ENCODE measurements around the gene LENG9.

LENG9 gene

DNA sequence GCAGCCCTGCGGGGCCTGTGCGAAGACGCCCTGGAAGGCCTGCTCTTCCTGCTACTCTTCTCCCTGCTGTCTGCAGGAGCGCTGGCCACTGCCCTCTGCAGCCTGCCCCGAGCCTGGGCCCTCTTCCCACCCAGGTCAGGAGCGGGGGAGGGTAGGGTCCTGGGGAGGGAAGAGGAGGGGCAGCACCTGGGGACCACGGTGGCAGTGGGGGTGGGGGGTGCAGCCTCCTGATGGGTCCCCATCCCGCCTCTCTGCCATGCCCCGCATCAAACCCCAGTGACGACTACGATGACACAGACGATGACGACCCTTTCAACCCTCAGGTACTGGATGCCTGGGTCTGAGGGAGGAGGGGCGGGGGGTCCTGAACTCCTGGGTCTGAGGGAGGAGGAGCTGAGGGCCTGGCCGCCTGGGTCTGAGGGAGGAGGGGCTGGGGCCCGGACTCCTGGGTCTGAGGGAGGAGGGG is 28.0 kb downstream of the LENG9 start:
- no peak for DNase-seq

- DNase-seq = no peak
Observed at GRCh38 chr19:54434873-54435214, 28.7 kb downstream of the LENG9 start.

DNA sequence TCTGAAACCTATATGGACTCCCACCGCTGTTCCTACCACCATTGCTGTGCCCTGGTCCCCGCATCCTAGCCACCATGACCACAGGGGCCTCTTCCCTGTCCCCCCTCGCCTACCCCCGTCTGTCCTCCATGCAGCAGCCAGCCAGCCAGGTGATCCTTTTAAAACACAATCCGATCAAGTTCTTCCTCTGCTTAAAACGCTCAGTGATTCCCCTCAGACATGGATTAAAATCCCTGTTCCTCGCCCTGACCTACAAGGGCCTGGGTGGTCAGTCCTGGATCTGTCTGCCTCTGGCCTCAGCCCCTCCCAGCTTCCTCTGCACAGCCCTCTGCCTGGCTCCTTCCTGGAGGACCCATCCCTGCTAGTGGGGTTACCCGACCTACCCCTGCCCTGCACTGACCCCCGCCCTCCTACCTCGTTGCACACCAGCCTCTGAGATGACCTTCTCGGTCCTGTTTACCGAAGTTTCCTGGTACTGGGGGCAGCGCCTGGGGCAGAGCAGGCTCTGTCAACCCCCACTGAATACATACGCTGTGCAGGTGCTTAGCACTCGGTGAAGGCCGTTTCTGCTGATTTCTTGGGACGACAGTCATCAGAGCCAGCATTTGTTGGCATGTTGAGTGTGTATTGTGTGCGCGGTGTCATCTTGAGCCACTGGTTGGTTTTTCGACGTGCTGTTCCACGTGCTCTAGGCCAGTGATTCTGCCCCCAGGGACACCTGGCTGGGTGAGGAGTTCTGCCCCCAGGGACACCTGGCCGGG is 29.3 kb downstream of the LENG9 start:
- peak; percentile 57 for DNase-seq

GRCh38 chr19:54433697-54434096 is 29.9 kb downstream of the LENG9 start:
- DNase-seq = no peak

- DNase-seq = no peak
Observed at GRCh38 chr19:54432144-54432738, 31.3 kb downstream of the LENG9 start.

DNA sequence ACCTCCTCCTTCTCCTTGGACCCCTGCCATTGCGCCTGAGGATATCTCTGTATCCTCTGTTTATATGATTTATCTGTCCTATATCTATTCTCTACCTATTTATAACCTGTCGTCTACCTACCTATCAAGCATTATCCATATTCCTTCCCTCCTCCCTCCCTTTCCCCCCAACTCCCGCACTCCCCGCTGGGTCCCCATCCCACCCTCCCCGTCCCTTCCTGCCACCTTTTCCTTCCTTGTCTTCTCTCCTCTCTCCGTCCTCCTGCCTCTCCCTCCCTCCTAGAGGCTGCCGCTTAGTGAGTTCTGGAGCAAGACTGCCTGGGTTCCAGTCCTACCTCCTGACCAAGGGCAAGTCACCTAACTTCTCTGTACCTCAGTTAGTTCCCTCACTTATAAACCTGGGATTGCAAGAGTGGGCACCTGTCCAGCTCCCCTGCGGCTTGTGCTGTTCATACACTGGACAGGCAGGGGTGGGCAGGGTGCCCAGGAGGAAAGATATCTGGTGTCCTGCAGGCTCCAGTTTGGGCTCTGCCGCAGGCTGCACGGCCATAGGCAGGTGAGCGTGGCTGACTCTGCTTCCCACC is 32.2 kb downstream of the LENG9 start:
- DNase-seq = no peak

DNA sequence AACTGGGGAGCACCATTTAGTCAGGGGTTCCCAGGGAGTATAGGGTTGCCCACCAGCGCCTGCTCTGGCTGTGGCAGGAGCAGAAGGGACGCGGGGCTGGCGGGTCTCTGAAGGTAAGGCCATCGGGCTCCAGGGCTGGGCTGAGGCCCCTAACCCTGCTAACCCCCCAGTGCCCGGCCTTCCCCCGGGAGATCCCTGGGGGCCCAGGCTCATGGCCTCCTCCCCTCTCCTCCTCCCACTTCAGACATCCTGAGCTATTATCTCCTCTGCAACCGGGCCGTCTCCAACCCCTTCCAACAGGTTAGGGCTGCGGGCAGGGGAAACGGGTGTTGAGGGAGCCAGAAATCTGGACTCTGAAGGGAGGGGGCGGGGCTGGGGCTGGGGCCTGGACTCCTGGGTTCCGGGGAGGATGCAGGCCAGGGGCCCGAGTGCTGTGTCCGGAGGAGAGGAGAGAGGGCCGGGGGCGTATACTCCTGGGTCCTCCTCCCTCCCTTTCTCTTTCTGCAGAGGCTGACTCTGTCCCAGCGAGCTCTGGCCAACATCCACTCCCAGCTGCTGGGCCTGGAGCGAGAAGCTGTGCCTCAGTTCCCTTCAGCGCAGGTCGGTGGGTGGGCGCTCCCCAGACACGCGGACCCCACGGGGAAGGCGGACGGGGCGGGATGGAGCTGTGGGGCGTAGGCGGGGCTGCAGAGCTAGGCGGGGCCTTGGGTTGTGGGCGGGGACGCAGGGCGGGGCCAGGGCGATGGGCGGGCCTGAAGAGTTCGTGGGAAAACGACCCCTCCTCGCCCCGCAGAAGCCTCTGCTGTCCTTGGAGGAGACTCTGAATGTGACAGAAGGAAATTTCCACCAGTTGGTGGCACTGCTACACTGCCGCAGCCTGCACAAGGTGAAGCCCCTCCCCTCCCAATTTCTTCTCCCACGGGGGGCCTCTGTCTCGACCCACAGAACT is 33.0 kb downstream of the LENG9 start:
- peak; percentile 26 for DNase-seq

DNA sequence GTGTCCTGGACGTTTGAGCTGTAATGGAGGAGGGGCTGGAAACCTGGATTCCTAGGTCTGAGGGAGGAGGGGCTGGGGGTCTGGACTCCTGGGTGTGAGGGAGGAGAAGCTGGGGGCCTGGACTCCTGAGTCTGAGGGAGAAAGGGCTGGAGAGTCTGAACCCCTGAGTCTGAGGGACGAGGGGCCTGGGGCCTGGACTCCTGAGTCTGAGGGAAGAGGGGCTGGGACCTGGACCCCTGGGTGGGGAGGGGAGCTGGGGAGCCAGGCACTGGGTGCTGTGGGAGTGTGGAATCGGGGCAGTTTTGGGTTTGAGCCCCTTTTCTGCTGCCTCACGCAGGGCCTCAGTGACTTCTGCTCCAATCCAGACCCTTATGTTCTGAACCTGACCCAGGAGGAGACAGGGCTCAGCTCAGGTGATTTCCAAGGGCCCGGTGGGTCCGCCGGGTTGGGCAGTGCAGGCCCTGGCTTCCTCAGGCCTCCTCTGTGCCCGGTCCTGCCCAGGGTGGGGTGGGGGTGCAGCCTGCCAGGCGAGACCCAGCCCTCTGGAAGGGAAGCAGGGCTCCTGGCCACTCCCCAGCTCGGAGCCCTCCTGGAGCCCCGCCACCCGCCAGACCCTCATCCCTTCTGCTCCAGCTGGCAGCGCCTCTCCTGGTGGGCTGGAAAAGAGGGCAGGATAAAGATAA is 33.9 kb downstream of the LENG9 start:
- no peak for DNase-seq

DNA sequence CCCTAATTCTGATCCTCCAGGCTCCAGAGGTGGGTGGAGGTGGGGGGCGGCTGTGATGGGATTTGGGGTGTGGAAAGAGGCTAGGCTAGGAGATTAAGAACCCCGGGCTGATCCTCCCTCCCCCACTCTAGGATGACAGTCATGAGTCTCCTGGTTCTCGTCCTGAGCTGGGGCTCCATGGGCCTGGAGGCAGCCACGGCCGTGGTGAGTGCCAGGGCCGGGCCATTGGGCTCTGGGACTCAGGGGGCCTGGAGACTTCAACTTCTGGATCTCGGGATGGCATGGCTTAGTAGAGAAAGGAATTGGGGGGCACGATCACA is 34.4 kb downstream of the LENG9 start:
- DNase-seq = no peak

DNA sequence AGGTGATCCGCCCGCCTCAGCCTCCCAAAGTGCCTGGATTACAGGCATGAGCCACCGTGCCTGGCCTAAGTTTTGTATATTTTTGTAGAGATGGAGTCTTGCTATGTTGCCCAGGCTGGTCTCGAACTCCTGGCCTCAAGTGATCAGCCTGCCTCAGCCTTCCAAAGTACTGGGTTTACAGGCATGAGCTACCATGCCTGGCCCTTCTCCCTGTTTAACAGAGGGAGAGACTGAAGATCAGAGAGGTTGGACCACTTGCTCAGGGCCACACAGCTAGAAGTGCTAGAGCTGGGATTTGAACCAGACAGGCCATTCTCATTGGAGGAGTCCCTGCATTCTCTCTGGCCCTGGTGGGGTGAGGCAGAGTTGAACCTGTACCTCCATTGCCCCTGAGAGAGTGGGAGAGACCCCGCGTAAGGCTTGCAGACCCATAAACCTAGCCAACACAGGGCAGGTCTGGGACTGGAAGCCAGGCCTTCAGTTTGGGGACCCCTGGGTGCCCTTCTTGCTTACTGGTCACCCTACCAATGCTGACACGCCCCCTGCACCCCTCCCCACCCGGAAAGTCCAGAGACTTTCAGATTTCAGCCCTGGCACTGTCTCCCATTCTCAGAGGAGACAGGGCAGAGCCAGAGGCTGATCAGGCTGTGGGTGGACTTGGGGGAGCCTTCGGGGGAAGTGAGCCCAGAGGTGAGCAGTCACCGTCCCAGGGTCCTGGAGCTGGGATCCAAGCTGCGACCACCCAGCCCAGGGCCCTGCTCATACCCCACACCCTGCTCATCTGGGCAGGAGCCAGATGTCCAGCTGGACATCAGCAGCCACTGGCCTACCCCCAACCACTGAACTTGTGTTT is 35.0 kb downstream of the LENG9 start:
- no peak for DNase-seq

DNA sequence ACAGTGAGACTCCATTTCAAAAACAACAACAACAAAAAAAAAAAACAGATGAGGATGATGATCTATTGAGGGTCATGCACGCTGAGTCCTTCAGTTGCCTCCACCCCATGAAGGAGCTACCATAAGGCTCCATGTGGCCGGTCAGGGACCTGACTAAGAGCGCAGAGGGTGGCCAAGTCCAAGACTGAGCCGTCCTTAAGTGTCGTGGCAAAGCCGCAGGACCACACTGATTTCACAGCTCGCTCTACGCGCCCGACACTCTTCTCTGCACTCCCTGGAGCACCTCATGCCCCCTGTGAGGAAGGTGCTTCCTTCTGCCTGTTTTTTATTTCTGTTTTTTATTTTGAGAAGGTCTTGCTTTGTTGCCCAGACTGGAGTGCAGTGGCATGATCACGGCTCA is 36.0 kb downstream of the LENG9 start:
- DNase-seq = no peak

GRCh38 chr19:54426291-54426931 is 37.2 kb downstream of the LENG9 start:
- no peak for DNase-seq

GRCh38 chr19:54425382-54425723 is 38.2 kb downstream of the LENG9 start:
- no peak for DNase-seq

GRCh38 chr19:54424660-54425381 is 38.8 kb downstream of the LENG9 start:
- DNase-seq = no peak

- DNase-seq = no peak
Observed at GRCh38 chr19:54424201-54424600, 39.4 kb downstream of the LENG9 start.

DNA sequence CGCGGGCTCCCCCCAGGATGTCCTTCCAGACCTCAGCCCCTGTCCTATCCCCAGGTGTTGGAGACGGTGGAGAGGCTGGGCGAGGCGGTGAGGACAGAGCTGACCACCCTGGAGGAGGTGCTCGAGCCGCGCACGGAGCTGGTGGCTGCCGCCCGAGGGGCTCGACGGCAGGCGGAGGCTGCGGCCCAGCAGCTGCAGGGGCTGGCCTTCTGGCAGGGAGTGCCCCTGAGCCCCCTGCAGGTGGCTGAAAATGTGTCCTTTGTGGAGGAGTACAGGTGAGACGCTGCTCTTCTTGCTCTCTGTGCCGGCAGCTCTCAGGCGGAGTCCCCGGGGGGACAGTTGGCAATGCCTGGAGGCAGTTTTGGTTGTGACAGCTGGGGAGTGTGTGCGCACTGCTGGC is 41.4 kb downstream of the LENG9 start:
- DNase-seq = no peak

- no peak for DNase-seq
Observed at GRCh38 chr19:54421521-54421920, 42.1 kb downstream of the LENG9 start.

DNA sequence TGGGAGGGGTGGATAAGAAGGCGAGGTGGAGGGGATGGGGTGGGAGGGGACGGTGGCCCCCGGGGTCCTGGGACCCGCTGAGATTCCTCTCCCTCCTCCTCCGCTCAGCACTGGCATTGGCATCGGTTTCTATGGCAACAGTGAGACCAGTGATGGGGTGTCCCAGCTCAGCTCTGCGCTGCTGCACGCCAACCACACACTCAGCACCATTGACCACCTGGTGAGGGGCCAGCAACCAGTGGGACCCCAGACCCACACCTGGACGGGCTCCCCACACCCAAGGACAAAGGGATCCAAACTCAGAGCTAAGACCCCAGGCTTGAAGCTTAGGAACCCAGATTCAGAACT is 42.4 kb downstream of the LENG9 start:
- no peak for DNase-seq

DNA sequence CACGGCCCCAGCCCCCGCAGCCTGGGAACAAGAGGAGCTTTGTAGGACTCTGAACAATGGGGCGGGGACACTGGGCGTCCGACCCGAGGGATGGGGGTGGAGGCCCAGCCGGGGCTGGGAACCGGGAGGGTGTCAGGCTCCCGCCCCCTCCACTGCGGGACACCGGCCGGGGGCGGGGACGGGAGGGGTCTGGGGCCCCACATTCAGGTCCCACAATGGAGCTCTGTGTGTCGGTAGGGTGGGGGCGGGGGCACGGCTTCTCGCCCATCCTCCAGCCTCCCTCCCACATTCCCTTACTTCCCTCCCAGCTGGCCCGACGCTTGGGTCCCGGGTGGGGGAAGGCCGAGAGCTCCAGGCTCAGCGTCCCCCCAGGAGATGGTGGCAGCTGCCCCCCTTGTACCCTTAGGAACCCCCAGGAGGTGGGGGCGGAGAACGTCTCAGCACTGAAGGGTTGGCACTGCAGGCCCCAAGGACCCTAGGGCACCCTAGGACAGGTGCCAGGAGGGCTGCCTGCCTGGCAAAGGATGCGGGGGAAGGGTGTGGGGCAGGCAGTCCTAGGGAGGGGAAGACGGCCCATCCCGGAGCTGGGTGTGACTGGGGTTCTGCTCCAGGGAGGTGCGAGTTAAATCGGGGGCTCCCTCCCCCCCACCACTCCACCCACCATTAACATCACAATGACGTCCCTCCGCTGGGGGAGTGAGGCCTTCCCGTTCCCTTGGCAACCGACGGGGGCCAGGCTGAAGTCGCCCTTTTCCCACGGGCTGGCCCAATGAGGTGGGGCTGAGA is 43.0 kb downstream of the LENG9 start:
- DNase-seq = no peak

DNA sequence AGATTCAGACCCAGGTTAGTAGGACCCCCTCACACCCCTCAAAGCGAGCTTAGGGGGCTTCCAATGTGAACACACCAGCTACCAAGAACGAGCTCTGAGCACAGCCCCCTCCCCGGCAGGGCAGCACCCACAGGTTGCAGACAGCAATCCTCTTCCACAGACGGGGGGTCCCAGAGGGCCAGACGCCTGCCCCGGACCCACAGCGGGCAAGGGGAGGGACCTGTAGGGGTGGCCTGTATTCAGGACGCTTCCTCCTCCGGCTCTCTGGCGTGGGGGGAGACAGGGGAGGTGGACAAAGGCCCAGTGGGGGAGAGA is 43.6 kb downstream of the LENG9 start:
- no peak for DNase-seq

All from NCI-H1436 (cell line).